Endothelial cell of umbilical vein (primary cell): ENCODE data around the gene NCOR1.

Experiments
- CTCF ChIP-seq, 2 donors: IDR thresholded peaks; 1 replicate in 1 of 2; 2 replicates in 1 of 2; pipeline ENCODE4 v1.5.1; 2011; ENCODE audit warnings: low read length in 2 of 2, mild to moderate bottlenecking in 2 of 2, moderate library complexity in 2 of 2, control low read depth in 1 of 2, inconsistent platforms in 1 of 2, low read depth in 1 of 2; ENCODE audit not compliant: insufficient read depth in 1 of 2; ENCODE audit errors: extremely low read depth in 1 of 2
- EZH2 ChIP-seq: IDR thresholded peaks from 2 replicates; pipeline ENCODE4 v1.6.1; 2012; ENCODE audit warnings: borderline replicate concordance, low read depth, mild to moderate bottlenecking, moderate library complexity, low read length, inconsistent platforms; ENCODE audit not compliant: severe bottlenecking
- FOS ChIP-seq: IDR thresholded peaks from 2 replicates; pipeline ENCODE4 v1.6.1; 2011; ENCODE audit warnings: mild to moderate bottlenecking, low read length, moderate library complexity, borderline replicate concordance; ENCODE audit not compliant: insufficient read depth
- JUN ChIP-seq: IDR thresholded peaks from 2 replicates; pipeline ENCODE4 v1.6.1; 2011; ENCODE audit warnings: borderline replicate concordance, low read depth; ENCODE audit not compliant: insufficient read length, insufficient read depth
- MAX ChIP-seq: IDR thresholded peaks from 2 replicates; pipeline ENCODE4 v1.6.1; 2011; ENCODE audit not compliant: insufficient read depth, insufficient read length
- POLR2A ChIP-seq: IDR thresholded peaks from 2 replicates; pipeline ENCODE4 v1.6.1; 2012; ENCODE audit warnings: low read depth, mild to moderate bottlenecking, control low read depth, low read length
- POLR2AphosphoS5 ChIP-seq: IDR thresholded peaks from 2 replicates; pipeline ENCODE4 v1.6.1; 2012; ENCODE audit warnings: low read depth, mild to moderate bottlenecking, control low read depth, low read length, moderate library complexity; ENCODE audit not compliant: insufficient read depth

GRCh38 chr17:16254773-16255400 lies 39.6 kb upstream of the NCOR1 start:
- TF ChIP-seq POLR2AphosphoS5 (no peak), CTCF (IDR thresholded peaks at IDR 0.05; ENCODE audit: extremely low read depth in 1 of 2, insufficient read depth in 1 of 2, low read depth in 1 of 2, low read length in 2 of 2) (no peak), POLR2A (no peak), JUN (no peak), EZH2 (no peak), MAX (no peak), FOS (no peak)
